HCT116 (cell line): ENCODE results near the gene MTERF4. TPM values are rescaled to one million over a fixed set of nuclear protein-coding genes. Genes with fewer than 3 reads are reported as not detected.

Experiments used
- ATAC-seq: fragments of 200-7000 bp; cut with Tn5 transposase; 2 replicates; pipeline ENCODE4 v1.9.1; 2020; ENCODE audit warnings: mild to moderate bottlenecking, moderate library complexity
- BruUV-seq: library from RNA; stranded (reverse); fragments of 400-500 nt; replicated peaks from 2 replicates; lab custom pipeline; 2021; lab: Mats Ljungman, UMichigan
- CTCF ChIA-PET: fragments of 300-600 bp; sonication (Branson Sonifier 250); formaldehyde crosslinking; loops from one replicate; lab custom pipeline; 2021; ENCODE audit warnings: antibody characterized with exemption; lab: Charles Lee
- POLR2A ChIA-PET: fragments of 300-600, 350-600 bp; sonication (Branson Sonifier 250); formaldehyde crosslinking; loops from one replicate; lab custom pipeline; 2021; ENCODE audit warnings: antibody characterized with exemption; lab: Charles Lee
- RAD21 ChIA-PET, 2 experiments: fragments of 300-600 bp; sonication (Branson Sonifier 250); formaldehyde crosslinking; loops; one replicate each; lab custom pipeline; 2023; ENCODE audit warnings: low total read pairs in 2 of 2; ENCODE audit not compliant: uncharacterized antibody in 2 of 2, unreplicated experiment in 2 of 2, low non-redundant PET in 1 of 2; lab: Charles Lee
- DNase-seq: peaks from one replicate; pipeline ENCODE4 v3.0.0-alpha.2; 2010; ENCODE audit warnings: low read depth, low spot score
- H2AFZ ChIP-seq: fragments of 200-600 bp; shearing (Covaris generic), sonication (generic); 2 replicates; pipeline ENCODE4 v1.6.1; 2017; ENCODE audit warnings: low read depth, mixed run types, mixed read lengths, antibody characterized with exemption, low read length; ENCODE audit not compliant: poor library complexity, severe bottlenecking
- H3K27ac ChIP-seq: 2 replicates; pipeline ENCODE4 v1.5.1; 2012; ENCODE audit warnings: low read depth, low read length
- H3K27me3 ChIP-seq: fragments of 200-600 bp; sonication (generic); 2 replicates; pipeline ENCODE4 v1.6.1; 2016; ENCODE audit warnings: mixed run types, low read length, mixed read lengths; ENCODE audit not compliant: insufficient read depth
- H3K36me3 ChIP-seq, 2 experiments: fragments of 200-500 bp in 1 of 2; fragments of 200-600 bp in 1 of 2; sonication (Bioruptor generic) in 1 of 2; sonication (generic) in 1 of 2; 2 replicates each; pipeline versions ENCODE4 v1.5.1 to v1.6.1; 2014 to 2016; ENCODE audit warnings: low read length in 2 of 2, inconsistent platforms in 1 of 2, mixed read lengths in 1 of 2, mixed run types in 1 of 2; ENCODE audit not compliant: insufficient read depth in 2 of 2, control insufficient read depth in 1 of 2
- H3K4me1 ChIP-seq, 2 experiments: fragments of 200-600 bp in 1 of 2; sonication (generic) in 1 of 2; 2 replicates each; pipeline versions ENCODE4 v1.5.1 to v1.6.1; 2012 to 2017; ENCODE audit warnings: low read length in 2 of 2, inconsistent platforms in 1 of 2, mild to moderate bottlenecking in 1 of 2, mixed read lengths in 1 of 2, mixed run types in 1 of 2, moderate library complexity in 1 of 2; ENCODE audit not compliant: insufficient read depth in 2 of 2, control insufficient read depth in 1 of 2
- H3K4me2 ChIP-seq: fragments of 200-600 bp; sonication (generic); 2 replicates; pipeline ENCODE4 v1.6.1; 2017; ENCODE audit warnings: mixed run types, low read length, mixed read lengths
- H3K4me3 ChIP-seq, 2 experiments: fragments of 200-600 bp in 1 of 2; sonication (generic) in 1 of 2; replicated peaks in 1 of 2; 2 replicates each; pipeline ENCODE4 v1.5.1; 2011 to 2016; ENCODE audit warnings: low read length in 2 of 2, control low read depth in 1 of 2, low read depth in 1 of 2, mild to moderate bottlenecking in 1 of 2, mixed read lengths in 1 of 2, mixed run types in 1 of 2
- H3K79me2 ChIP-seq: fragments of 200-600 bp; sonication (generic); 2 replicates; pipeline ENCODE4 v1.6.1; 2017; ENCODE audit warnings: mild to moderate bottlenecking, mixed run types, low read length, moderate library complexity, mixed read lengths; ENCODE audit not compliant: insufficient read depth
- H3K9ac ChIP-seq: fragments of 200-600 bp; sonication (generic); 2 replicates; pipeline ENCODE4 v1.6.1; 2016; ENCODE audit warnings: low read length, mixed read lengths
- H3K9me2 ChIP-seq: fragments of 200-600 bp; sonication (generic), shearing (Covaris generic); 2 replicates; pipeline ENCODE4 v1.6.1; 2017; ENCODE audit warnings: mixed run types, mild to moderate bottlenecking, moderate library complexity; ENCODE audit not compliant: insufficient read depth
- H3K9me3 ChIP-seq, 2 experiments: fragments of 200-500 bp in 1 of 2; fragments of 200-600 bp in 1 of 2; sonication (Bioruptor generic) in 1 of 2; sonication (generic) in 1 of 2; 2 replicates each; pipeline ENCODE4 v1.6.1; 2014 to 2017; ENCODE audit warnings: low read length in 2 of 2, mixed read lengths in 2 of 2, inconsistent platforms in 1 of 2, low read depth in 1 of 2, mild to moderate bottlenecking in 1 of 2, mixed run types in 1 of 2, moderate library complexity in 1 of 2; ENCODE audit not compliant: control insufficient read depth in 1 of 2, insufficient read depth in 1 of 2
- H4K20me1 ChIP-seq: fragments of 200-600 bp; sonication (generic), shearing (Covaris generic); 2 replicates; pipeline ENCODE4 v1.6.1; 2017; ENCODE audit warnings: mixed run types, mild to moderate bottlenecking, moderate library complexity; ENCODE audit not compliant: insufficient read depth
- CBX3 ChIP-seq: IDR thresholded peaks from 2 replicates; pipeline ENCODE4 v1.6.1; 2012; ENCODE audit warnings: low read depth
- CEBPB ChIP-seq: IDR thresholded peaks from 2 replicates; pipeline ENCODE4 v1.6.1; 2012; ENCODE audit warnings: low read depth
- CTCF ChIP-seq, 3 experiments: fragments of 200-600 bp in 1 of 3; sonication (generic) in 1 of 3; IDR thresholded peaks in 2 of 3; conservative IDR thresholded peaks in 1 of 3; 2 replicates each; pipeline ENCODE4 v1.5.1; 2012 to 2017; ENCODE audit warnings: low read depth in 2 of 3, low read length in 2 of 3, antibody characterized with exemption in 1 of 3, borderline replicate concordance in 1 of 3, control low read depth in 1 of 3, mild to moderate bottlenecking in 1 of 3, mixed read lengths in 1 of 3, mixed run types in 1 of 3, moderate library complexity in 1 of 3; ENCODE audit not compliant: insufficient read depth in 1 of 3
- ELF1 ChIP-seq: IDR thresholded peaks from 2 replicates; pipeline ENCODE4 v1.6.1; 2012; ENCODE audit warnings: low read depth, borderline replicate concordance
- FOSL1 ChIP-seq: IDR thresholded peaks from 2 replicates; pipeline ENCODE4 v1.6.1; 2012; ENCODE audit warnings: low read depth
- POLR2AphosphoS5 ChIP-seq: IDR thresholded peaks from 2 replicates; pipeline ENCODE4 v1.6.1; 2011; ENCODE audit warnings: mild to moderate bottlenecking, low read depth, low read length, moderate library complexity
- REST ChIP-seq: IDR thresholded peaks from 2 replicates; pipeline ENCODE4 v1.6.1; 2012; ENCODE audit warnings: low read depth
- SIN3A ChIP-seq: IDR thresholded peaks from 2 replicates; pipeline ENCODE4 v1.6.1; 2012; ENCODE audit warnings: low read depth
- YY1 ChIP-seq: IDR thresholded peaks from 2 replicates; pipeline ENCODE4 v1.6.1; 2011; ENCODE audit warnings: low read length, low read depth, moderate library complexity, mild to moderate bottlenecking; ENCODE audit not compliant: insufficient replicate concordance; ENCODE audit errors: extremely low read depth
- ZNF274 ChIP-seq: fragments of 200-500 bp; sonication (Bioruptor generic); IDR thresholded peaks from 2 replicates; pipeline ENCODE4 v1.6.1; 2014; ENCODE audit warnings: mild to moderate bottlenecking, low read depth, low read length, inconsistent platforms
- intact Hi-C: fragments of 100-400 bp; cut with micrococcal nuclease; formaldehyde crosslinking; loops from 2 replicates; pipeline ENCODE4 v1.10.0; 2022
- total RNA-seq: library from RNA; stranded (reverse); gene quantifications from one replicate; pipeline ENCODE4 v1.2.1, GENCODE V29; 2021; ENCODE audit not compliant: unreplicated experiment

The MTERF4 gene
- total RNA-seq, 1 experiment from 2014 or later, result 25.5 TPM

DNA sequence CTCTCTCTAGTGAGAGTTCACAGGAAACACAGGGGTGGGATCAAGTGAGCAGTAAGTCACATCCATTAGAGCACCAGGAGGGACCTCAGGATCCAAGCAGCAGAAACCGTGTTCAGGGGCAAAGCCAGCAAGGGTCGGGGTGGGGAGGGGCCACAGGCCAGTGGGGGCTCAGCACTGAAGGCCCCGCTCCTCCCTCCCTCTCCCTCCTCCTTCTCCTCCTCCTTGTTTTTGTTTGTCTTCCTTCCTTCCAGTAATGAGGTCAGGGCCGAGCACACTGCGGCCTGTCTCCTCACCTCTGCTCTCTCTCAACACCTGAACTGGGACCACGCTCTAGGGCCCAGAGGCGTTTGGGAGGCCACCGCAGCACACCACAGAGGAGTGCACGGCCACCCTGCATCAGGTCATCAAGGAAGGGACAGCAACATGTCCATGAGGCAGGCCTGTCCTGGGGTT is 20.9 kb downstream of the MTERF4 start (continued):
- no peak for TF ChIP-seq YY1
- TF ChIP-seq REST, result no peak

DNA sequence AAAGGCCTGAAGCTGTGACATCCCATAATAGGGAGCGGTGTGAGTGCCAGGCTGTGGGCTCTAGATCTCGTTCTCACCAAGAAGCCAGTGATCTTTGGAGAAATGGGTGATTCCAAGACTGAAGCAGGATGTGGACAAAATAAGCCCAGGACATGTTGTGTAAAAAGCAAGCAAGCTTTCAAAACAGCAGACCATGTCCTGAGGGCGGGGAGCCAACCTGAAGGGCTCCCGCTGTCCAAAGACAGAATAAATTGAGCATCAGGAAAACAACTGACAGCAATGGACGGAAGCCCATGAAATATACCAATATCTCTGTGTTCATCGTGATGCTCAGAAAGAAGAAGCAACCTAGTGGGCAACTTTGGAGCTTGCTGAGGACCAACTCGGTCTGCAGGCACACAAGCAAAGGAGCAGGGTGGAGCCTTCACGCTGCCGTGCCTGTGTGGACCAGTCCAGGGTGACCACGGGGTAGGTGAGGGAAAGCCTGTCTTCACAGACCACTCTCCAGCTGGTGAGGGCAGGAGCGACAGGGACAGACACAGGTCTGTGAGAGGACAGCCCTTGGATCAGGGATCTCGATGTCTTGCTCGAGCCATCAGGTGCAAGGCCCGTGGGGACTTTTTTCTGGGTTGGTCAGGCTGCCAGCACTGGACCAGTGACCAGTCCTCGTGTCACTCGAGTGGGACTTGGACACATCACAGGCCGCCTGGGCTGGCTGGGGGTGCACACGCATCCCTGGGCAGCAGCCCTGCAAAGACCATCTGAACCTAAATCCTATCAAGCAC is 21.5 kb downstream of the MTERF4 start:
- CTCF ChIA-PET, result no interaction called here
- Histone ChIP-seq H4K20me1 (no peaks in the 10 kb centered on the region), H3K27ac (no peak overlapping the region), H3K4me2 (no peak overlapping the region)
- no peak for ATAC-seq
- TF ChIP-seq ELF1 (no peak), CTCF (IDR thresholded peaks at IDR 0.05 in 2 of 3, conservative IDR thresholded peaks at IDR 0.05 in 1 of 3; ENCODE audit: borderline replicate concordance in 1 of 3, insufficient read depth in 1 of 3, low read depth in 2 of 3, low read length in 2 of 3) (no peak), FOSL1 (no peak), YY1 (no peak), ZNF274 (no peak), POLR2AphosphoS5 (no peak), SIN3A (no peak), CBX3 (no peak), CEBPB (no peak)
- TF ChIP-seq, all 23 proteins: peak for 0
- intact Hi-C loops, result no loop called here
- DNase-seq, result no peak
- no peak overlapping the region for H2AFZ ChIP-seq
- BruUV-seq, result no TSS peak
- ChIA-PET POLR2A (no interaction called here), RAD21 (no interaction called here)
- H3K79me2 ChIP-seq, result no peaks in the 10 kb centered on the region
- no peak overlapping the region for H3K9ac ChIP-seq
- no peaks in the 10 kb centered on the region for H3K9me2 ChIP-seq
- no peaks in the 10 kb centered on the region for H3K4me1 ChIP-seq
- no peaks in the 10 kb centered on the region for H3K27me3 ChIP-seq
- H3K9me3 ChIP-seq, result no peaks in the 10 kb centered on the region
- H3K36me3 ChIP-seq, result no peaks in the 10 kb centered on the region
- no peak overlapping the region for H3K4me3 ChIP-seq
